RCC 7860 (cell line): ENCODE measurements around the gene CRLF1.

Experiments
- DNase-seq: peaks from one replicate; pipeline ENCODE4 v3.0.0-alpha.2; 2015; ENCODE audit warnings: low spot score
- FAIRE-seq: peaks from 2 replicates; lab custom pipeline; 2012; peaks lifted over from hg19 to GRCh38; lab: Jason Lieb, UNC

CRLF1 gene

DNA sequence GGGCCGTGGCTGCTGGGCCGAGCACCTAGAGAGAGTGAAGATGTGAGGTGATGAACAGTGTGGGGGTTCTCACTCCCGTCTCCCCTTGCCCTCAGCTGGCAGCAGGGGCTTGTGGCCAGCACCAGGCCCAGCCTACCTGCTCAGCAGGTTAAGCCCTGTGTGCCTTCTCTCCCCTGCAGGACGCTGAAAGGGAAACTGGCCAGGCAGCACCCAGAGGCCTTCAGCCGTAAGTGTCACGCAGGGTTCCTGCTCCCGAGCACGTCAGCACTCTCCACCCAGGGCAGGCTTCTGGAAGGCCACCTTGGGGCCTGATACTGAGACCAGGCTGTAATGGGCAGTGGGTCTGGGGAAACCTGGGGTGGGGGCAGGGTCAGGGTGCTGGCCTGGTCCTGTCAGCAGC, 39.6 kb downstream of the CRLF1 start:
- no peak for FAIRE-seq
- no peak for DNase-seq

- no peak for FAIRE-seq
- DNase-seq = no peak
These were observed 44.5 kb downstream of the CRLF1 start for GRCh38 chr19:18562086-18562485.

DNA sequence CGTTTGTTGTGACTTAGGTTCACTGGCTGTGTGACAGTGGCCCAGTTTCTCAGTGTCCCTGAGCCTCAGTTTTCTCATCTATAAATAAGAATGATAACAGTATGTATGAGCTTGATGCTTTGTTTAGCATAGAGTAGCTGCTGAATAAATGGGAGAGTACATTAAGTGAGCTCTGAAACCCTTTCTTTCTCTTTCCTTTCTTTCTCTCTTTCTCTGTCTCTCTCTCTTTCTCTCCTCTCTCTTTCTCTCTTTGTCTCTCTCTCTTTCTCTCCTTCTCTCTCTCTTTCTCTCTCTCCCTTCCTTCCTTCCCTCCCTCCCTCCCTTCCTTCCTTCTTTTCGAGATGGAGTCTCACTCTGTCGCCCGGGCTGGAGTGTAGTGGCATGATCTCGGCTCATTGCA, 46.9 kb downstream of the CRLF1 start:
- DNase-seq (no peak), FAIRE-seq (no peak)

DNA sequence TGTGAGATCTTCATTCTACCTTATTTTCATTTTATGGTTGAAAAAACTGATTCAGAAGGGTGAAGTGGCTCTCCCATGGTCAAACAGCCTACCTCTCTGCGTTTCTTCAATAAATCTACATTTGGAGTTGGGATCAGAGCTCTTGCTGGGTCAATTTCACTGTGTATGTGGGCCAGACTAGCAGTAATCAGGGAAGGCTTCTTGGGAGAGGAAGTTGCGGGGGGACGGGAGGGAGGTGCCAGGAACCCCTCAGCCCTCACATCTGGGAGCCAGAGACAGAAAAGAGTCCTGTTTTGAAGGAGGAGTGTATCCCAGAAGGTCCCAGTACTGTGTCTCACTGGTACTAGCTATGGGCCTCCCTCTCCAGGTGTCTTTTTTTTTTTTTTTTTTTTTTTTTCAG, 48.0 kb downstream of the CRLF1 start:
- DNase-seq (no peak), FAIRE-seq (no peak)

- FAIRE-seq (no peak), DNase-seq (no peak)
These were observed 48.4 kb downstream of the CRLF1 start for GRCh38 chr19:18558202-18558555.

GRCh38 chr19:18557411-18558201, 49.0 kb downstream of the CRLF1 start, which contains the start of gene KXD1:
Gene KXD1, plus strand, starts transcription at chr19:18557870. Its CDS starts 4,187 bp downstream, at chr19:18562057.
- DNase-seq = peak; percentile 94
- FAIRE-seq = peak; percentile 81

- DNase-seq (no peak), FAIRE-seq (no peak)
These were observed 55.0 kb downstream of the CRLF1 start for GRCh38 chr19:18551631-18552030.

GRCh38 chr19:18543814-18544475, 62.7 kb downstream of the CRLF1 start:
- peak; percentile 51 for DNase-seq
- no peak for FAIRE-seq
